HG02759 (cell line): ENCODE measurements around the gene DEF6.
"Not testable (repeated sequence)": the region's sequence is repeated elsewhere in the genome, so short reads cannot be mapped to it uniquely, and the experiment has no call there.

Source experiments
- ATAC-seq: cut with Tn5 transposase; IDR thresholded peaks from one replicate; pipeline ENCODE4 v1.9.1; 2021; ENCODE audit warnings: mild to moderate bottlenecking, moderate library complexity; ENCODE audit not compliant: unreplicated experiment

The DEF6 gene

GRCh38 chr6:35309611-35310264 is 12.1 kb downstream of the DEF6 start:
- no peak for ATAC-seq

DNA sequence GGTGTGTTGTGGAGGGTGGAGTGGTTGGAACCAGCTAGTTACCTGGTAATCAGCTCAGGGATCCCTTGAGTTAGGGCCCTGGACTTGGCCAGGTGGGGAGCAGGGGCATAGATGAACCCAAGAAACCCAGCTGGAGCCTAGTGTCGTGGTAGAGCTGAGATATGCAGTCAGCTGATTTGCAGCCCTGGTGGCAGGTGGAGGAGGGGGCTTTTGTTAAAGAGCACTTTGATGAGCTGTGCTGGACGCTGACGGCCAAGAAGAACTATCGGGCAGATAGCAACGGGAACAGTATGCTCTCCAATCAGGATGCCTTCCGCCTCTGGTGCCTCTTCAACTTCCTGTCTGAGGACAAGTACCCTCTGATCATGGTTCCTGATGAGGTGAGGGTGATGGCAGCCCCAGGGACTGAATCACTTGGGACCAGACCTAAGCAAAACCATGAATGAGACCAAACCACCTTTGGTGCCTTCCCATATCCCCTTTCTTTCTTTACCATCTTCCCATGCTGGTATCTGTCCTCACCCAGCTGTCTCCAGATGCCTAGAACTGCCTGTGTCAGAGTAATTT is 12.7 kb downstream of the DEF6 start:
- no peak for ATAC-seq

- no peak for ATAC-seq
Observed at GRCh38 chr6:35311390-35312075, 13.9 kb downstream of the DEF6 start.

GRCh38 chr6:35312076-35312800 is 14.6 kb downstream of the DEF6 start:
- no peak for ATAC-seq

GRCh38 chr6:35312807-35313206 is 15.2 kb downstream of the DEF6 start:
- no peak for ATAC-seq

DNA sequence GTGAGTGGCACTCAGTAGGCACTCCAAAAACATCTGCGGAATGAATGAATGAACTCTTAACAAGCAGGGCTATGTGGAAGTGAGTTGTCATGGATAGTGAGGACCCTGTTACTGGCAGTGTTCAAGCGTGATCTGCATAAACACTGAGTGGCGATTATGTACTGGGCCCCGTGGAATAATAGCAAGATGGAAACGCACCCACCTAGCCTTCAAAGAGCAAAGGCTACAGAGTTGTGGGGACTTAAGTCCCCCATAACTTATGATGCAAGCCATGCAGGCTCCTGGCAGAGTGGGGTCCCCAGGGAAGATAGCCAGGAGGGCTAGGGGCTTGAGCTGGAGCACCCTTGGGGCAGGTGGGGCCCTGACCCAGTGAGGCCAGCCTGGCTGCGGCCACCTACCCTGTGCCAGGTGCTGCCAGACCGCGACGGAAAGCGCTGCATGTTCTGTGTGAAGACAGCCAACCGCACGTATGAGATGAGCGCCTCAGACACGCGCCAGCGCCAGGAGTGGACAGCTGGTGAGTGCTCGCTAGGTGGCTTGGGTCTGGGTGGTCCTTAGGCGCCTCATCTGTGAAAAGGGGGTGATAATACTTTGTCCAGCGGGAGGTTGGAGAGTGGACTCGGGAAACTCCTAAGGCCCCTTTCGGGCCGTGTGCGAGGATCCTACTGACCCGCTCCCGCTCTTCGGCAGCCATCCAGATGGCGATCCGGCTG is 20.0 kb downstream of the DEF6 start:
- ATAC-seq = no peak

GRCh38 chr6:35318196-35319171 is 20.9 kb downstream of the DEF6 start:
- ATAC-seq = no peak

DNA sequence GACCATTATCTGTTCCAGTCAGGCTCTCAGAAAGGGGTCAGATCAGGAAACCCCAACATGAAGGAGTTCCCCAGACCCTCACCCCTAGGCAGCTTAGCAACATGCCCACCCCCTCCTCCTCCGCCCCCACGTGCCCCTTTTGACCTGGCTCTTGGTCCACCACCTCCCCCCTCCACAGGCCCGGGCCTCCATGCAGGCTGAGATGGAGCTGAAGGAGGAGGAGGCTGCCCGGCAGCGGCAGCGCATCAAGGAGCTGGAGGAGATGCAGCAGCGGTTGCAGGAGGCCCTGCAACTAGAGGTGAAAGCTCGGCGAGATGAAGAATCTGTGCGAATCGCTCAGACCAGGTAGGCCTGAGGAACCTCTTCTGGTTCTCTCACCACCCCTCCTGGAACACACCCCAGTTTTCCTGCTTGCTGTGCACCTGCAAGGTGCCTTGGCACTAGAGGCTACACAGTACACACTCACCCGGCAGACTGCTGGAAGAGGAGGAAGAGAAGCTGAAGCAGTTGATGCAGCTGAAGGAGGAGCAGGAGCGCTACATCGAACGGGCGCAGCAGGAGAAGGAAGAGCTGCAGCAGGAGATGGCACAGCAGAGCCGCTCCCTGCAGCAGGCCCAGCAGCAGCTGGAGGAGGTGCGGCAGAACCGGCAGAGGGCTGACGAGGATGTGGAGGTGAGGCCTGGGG is 21.9 kb downstream of the DEF6 start:
- no peak for ATAC-seq

DNA sequence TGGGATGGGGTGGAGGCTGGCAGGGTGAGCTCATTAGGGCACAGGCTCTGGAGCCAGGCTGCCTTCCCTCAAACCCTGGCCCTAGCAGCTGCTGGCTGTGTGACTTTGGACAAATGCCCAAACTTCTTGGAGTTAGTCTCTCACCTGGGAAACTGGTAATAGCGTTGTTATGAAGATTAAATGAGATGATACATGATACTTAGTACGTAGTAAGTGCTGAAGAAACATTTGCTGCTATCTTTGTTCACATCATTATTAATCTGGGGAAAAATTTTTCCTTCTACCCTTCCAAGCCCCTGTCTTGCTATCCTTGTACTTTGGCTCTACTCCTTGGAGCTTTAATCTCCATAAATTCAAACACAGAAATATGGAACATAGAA is 22.4 kb downstream of the DEF6 start:
- no peak for ATAC-seq

- ATAC-seq = no peak
Observed at GRCh38 chr6:35321091-35321490, 23.5 kb downstream of the DEF6 start.

DNA sequence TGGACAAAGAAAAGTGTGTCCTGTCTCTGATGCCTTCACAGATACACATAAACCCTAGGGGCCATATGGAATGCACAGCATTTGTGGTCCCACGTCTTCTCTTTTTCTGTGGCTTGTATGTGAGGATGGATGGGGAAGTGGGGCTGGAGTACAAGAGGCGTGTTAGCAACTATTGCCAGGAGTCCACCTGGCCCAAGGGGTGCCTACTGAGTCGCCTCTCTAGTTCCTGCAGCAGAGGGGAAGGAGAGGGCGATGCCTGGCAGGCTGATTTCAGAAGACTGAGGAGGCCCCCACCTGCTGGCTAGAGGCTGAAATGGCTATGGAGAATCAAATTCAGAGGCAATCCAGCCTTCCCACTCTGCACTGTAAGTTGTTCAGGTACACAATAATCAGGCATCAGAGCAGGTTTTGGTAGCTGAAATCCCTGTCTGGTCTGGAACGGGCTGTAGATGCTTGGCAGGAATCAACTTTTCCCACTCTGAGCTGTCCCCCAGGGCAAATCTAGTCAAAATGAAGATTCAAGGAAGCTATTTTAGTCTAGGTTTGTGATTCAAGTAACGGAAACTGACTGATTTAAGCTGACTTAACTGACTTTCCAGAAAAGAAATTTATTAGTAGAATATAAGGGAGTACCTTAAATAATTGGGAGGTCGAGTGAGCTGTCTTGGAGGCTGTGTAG is 29.9 kb downstream of the DEF6 start:
- no peak for ATAC-seq

GRCh38 chr6:35328108-35328723 is 30.6 kb downstream of the DEF6 start:
- no peak for ATAC-seq

DNA sequence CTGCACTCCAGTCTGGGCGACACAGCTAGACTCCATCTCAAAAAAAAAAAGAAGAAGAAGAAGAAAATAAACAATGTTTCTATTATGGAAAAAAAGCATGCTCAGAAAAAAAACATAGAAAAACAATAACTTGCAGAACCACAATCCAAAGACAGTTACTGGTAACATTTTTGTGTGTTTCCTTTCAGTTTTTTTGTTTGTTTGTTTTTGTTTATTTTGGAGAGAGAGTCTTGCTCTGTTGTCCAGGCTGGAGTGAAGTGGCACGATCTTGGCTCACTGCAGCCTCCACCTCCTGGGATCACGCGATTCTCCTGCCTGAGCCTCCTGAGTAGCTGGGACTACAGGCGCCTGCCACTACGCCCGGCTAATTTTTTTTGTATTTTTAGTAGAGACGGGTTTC is 31.3 kb downstream of the DEF6 start:
- ATAC-seq = not testable (repeated sequence)

GRCh38 chr6:35330541-35331119 is 33.0 kb downstream of the DEF6 start:
- ATAC-seq = no peak

DNA sequence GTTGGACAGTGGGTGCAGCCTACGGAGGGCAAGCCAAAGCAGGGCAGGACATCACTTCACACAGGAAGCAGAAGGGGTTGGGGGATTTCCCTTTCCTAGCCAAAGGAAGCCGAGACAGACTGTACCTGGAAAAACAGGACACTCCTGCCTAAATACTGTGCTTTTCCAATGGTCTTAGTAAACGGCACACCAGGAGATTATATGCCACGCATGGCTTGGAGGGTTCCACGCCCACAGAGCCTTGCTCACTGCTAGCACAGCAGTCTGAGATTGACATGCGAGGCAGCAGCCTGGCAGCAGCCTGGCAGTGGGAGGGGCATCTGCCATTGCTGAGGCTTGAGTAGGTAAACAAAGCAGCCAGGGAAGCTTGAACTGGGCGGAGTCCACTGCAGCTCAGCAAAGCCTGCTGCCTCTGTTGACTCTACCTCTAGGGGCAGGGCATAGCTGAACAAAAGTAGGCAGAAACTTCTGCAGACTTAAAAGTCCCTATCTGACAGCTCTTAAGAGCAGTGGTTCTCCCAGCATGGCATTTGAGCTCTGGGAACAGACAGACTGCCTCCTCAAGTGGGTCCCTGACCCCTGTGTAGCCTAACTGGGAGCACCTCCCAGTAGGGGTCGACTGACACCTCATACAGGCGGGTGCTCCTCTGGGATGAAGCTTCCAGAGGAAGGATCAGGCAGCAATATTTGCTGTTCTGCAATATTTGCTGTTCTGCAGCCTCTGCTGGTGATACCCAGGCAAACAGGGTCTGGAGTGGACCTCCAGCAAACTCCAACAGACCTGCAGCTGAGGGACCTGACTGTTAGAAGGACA is 34.7 kb downstream of the DEF6 start:
- ATAC-seq = not testable (repeated sequence)

DNA sequence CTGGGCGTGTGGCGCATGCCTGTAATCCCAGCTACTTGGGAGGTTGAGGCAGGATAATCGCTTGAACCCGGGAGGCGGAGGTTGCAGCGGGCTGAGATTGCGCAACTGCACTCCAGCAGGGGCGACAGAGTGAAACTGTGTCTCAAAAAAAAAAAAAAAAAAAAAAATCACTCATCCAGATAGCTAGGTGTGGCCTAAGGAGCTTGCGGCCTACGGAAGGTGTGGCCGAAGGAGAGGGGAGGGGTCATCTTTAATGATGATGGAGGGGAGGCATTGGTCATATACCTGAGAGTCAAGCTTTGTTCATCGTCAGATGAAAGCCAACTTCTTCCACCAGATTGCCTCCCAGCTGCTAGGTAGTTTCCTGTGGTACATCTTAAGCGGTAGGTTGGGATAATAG is 43.9 kb downstream of the DEF6 start:
- ATAC-seq = no peak
